HG03103 (cell line): ENCODE measurements around the gene ALG10B.
"Not testable (repeated sequence)": the region's sequence is repeated elsewhere in the genome, so short reads cannot be mapped to it uniquely, and the experiment has no call there.

Source experiments
- ATAC-seq: cut with Tn5 transposase; IDR thresholded peaks from one replicate; pipeline ENCODE4 v1.9.1; 2021; ENCODE audit warnings: low read depth; ENCODE audit not compliant: unreplicated experiment

The ALG10B gene

GRCh38 chr12:38316391-38317129 is at the start of gene ALG10B:
TSS of gene ALG10B (plus strand) at chr12:38316774. CDS start at chr12:38316894, 120 bp downstream.
- peak; percentile 100 for ATAC-seq

GRCh38 chr12:38268612-38269011 is 48.0 kb upstream of the ALG10B start:
- ATAC-seq = no peak

GRCh38 chr12:38269897-38270296 is 46.7 kb upstream of the ALG10B start:
- no peak for ATAC-seq

GRCh38 chr12:38279756-38280155 is 36.8 kb upstream of the ALG10B start:
- ATAC-seq = no peak

- no peak for ATAC-seq
Observed at GRCh38 chr12:38282886-38283285, 33.7 kb upstream of the ALG10B start.

- ATAC-seq = no peak
Observed at GRCh38 chr12:38289396-38289795, 27.2 kb upstream of the ALG10B start.

- no peak for ATAC-seq
Observed at GRCh38 chr12:38291160-38291559, 25.4 kb upstream of the ALG10B start.

- ATAC-seq = not testable (repeated sequence)
Observed at GRCh38 chr12:38302972-38303371, 13.6 kb upstream of the ALG10B start.

GRCh38 chr12:38321966-38322365 is 5.4 kb downstream of the ALG10B start:
- ATAC-seq = not testable (repeated sequence)

GRCh38 chr12:38324912-38325311 is 8.3 kb downstream of the ALG10B start:
- no peak for ATAC-seq

- no peak for ATAC-seq
Observed at GRCh38 chr12:38327356-38327755, 10.8 kb downstream of the ALG10B start.

- ATAC-seq = no peak
Observed at GRCh38 chr12:38328306-38328895, 11.8 kb downstream of the ALG10B start.

GRCh38 chr12:38330414-38330813 is 13.8 kb downstream of the ALG10B start:
- ATAC-seq = not testable (repeated sequence)

GRCh38 chr12:38332814-38333213 is 16.2 kb downstream of the ALG10B start:
- ATAC-seq = no peak

GRCh38 chr12:38342444-38342843 is 25.9 kb downstream of the ALG10B start:
- ATAC-seq = no peak

GRCh38 chr12:38343256-38343655 is 26.7 kb downstream of the ALG10B start:
- ATAC-seq = not testable (repeated sequence)

- ATAC-seq = not testable (repeated sequence)
Observed at GRCh38 chr12:38343916-38344315, 27.3 kb downstream of the ALG10B start.

GRCh38 chr12:38350342-38351174 is 34.0 kb downstream of the ALG10B start:
- ATAC-seq = peak; percentile 100

GRCh38 chr12:38351175-38351508 is 34.6 kb downstream of the ALG10B start:
- ATAC-seq = not testable (repeated sequence)

GRCh38 chr12:38367506-38367905 is 50.9 kb downstream of the ALG10B start:
- no peak for ATAC-seq

- ATAC-seq = no peak
Observed at GRCh38 chr12:38370311-38370710, 53.7 kb downstream of the ALG10B start.
